Measurements from ENCODE around the gene PIGQ.

PIGQ gene

GRCh38 chr16:528111-529011 is 41.4 kb upstream of the PIGQ start:
- TF ChIP-seq, protein P1, sequence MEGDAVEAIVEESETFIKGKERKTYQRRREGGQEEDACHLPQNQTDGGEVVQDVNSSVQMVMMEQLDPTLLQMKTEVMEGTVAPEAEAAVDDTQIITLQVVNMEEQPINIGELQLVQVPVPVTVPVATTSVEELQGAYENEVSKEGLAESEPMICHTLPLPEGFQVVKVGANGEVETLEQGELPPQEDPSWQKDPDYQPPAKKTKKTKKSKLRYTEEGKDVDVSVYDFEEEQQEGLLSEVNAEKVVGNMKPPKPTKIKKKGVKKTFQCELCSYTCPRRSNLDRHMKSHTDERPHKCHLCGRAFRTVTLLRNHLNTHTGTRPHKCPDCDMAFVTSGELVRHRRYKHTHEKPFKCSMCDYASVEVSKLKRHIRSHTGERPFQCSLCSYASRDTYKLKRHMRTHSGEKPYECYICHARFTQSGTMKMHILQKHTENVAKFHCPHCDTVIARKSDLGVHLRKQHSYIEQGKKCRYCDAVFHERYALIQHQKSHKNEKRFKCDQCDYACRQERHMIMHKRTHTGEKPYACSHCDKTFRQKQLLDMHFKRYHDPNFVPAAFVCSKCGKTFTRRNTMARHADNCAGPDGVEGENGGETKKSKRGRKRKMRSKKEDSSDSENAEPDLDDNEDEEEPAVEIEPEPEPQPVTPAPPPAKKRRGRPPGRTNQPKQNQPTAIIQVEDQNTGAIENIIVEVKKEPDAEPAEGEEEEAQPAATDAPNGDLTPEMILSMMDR (IDR thresholded peaks at IDR 0.05; ENCODE audit: borderline replicate concordance, control extremely low read depth, extremely low read depth, insufficient read depth, missing control alignments): no peak
- in situ Hi-C loops (cut with MboI; ENCODE audit: low sequenced_read_pairs, unreplicated experiment): no loop called here
- no peak for DNase-seq (ENCODE audit: low spot score)

DNA sequence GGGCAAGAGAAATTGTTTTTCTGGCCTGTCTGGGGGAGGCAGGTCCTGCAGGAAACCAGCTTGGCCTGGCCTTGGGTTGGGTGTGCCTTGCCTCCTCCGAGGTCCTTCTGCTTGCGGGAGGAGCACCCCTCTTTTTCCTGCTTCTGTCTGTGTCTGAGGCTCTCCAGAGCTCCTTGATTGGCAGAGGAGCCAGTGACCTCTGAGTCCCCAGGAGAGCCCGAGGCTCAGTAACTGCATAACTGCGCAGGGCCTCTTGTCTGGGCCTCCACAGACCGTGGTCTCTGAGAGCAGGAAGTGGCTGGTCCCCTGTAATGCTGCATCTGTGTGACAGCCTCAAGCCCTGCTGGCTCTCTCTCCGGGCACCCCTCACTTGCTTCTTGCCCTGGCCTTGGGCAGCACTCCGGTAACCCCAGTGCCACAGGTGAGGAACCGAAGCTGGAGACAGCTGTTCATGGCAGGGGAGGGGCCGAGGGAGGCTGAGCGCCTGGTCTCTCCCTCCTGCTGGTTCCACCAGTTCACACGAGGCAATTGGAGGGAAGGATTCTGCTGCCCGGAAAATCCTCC is 40.7 kb upstream of the PIGQ start:
- in situ Hi-C loops (cut with MboI; ENCODE audit: low sequenced_read_pairs, unreplicated experiment): no loop called here

GRCh38 chr16:530111-530817 is 39.5 kb upstream of the PIGQ start:
- in situ Hi-C loops (cut with MboI; ENCODE audit: low sequenced_read_pairs, unreplicated experiment): no loop called here
- no peak for DNase-seq (ENCODE audit: low spot score)
- TF ChIP-seq, protein P1 (IDR thresholded peaks at IDR 0.05; ENCODE audit: borderline replicate concordance, control extremely low read depth, extremely low read depth, insufficient read depth, missing control alignments): no peak

More for the DNA sequence above, 40.7 kb upstream of the PIGQ start:
- DNase-seq (ENCODE audit: low spot score): no peak
- TF ChIP-seq, protein P1 (IDR thresholded peaks at IDR 0.05; ENCODE audit: borderline replicate concordance, control extremely low read depth, extremely low read depth, insufficient read depth, missing control alignments): no peak

- TF ChIP-seq, protein P1 (IDR thresholded peaks at IDR 0.05; ENCODE audit: borderline replicate concordance, control extremely low read depth, extremely low read depth, insufficient read depth, missing control alignments): no peak
- no peak for DNase-seq (ENCODE audit: low spot score)
- in situ Hi-C loops (cut with MboI; ENCODE audit: low sequenced_read_pairs, unreplicated experiment): no loop called here
Measured at GRCh38 chr16:531494-532125, 38.2 kb upstream of the PIGQ start.

GRCh38 chr16:533391-534123 is 36.2 kb upstream of the PIGQ start:
- in situ Hi-C loops (cut with MboI; ENCODE audit: low sequenced_read_pairs, unreplicated experiment): no loop called here
- DNase-seq (ENCODE audit: low spot score): no peak
- TF ChIP-seq, protein P1 (IDR thresholded peaks at IDR 0.05; ENCODE audit: borderline replicate concordance, control extremely low read depth, extremely low read depth, insufficient read depth, missing control alignments): no peak
